Mucosa of rectum (tissue), 2 donors: ENCODE data around the gene FOXL3.

ENCODE experiments used
- H3K27ac ChIP-seq, 2 donors: one replicate each; pipeline ENCODE4 v1.7.0; 2013; ENCODE audit warnings: inconsistent platforms in 2 of 2, low read depth in 2 of 2, low read length in 2 of 2
- H3K27me3 ChIP-seq, 2 donors: one replicate each; pipeline ENCODE4 v1.7.0; 2013; ENCODE audit warnings: low read length in 2 of 2; ENCODE audit not compliant: control insufficient read depth in 2 of 2, insufficient read depth in 2 of 2
- H3K36me3 ChIP-seq, 2 donors: one replicate each; pipeline ENCODE4 v1.7.0; 2013; ENCODE audit warnings: low read length in 2 of 2; ENCODE audit not compliant: control insufficient read depth in 2 of 2, insufficient read depth in 2 of 2
- H3K4me1 ChIP-seq, 2 donors: one replicate each; pipeline ENCODE4 v1.7.0; 2013; ENCODE audit warnings: low read length in 2 of 2, mild to moderate bottlenecking in 1 of 2; ENCODE audit not compliant: control insufficient read depth in 2 of 2, insufficient read depth in 2 of 2
- H3K4me3 ChIP-seq, 2 donors: one replicate each; pipeline ENCODE4 v1.7.0; 2013; ENCODE audit warnings: low read length in 2 of 2
- H3K9ac ChIP-seq, 2 donors: one replicate each; pipeline ENCODE4 v1.7.0; 2013; ENCODE audit warnings: low read length in 2 of 2, low read depth in 1 of 2, mild to moderate bottlenecking in 1 of 2
- H3K9me3 ChIP-seq, 2 donors: one replicate each; pipeline ENCODE4 v1.7.0; 2013; ENCODE audit warnings: low read length in 2 of 2; ENCODE audit not compliant: control insufficient read depth in 2 of 2
- donor health status: healthy.
- donor health status: Normal muscosa, but diverticular disease.

The FOXL3 gene

GRCh38 chr7:248732-249435 is 41.1 kb upstream of the FOXL3 start:
- Histone ChIP-seq H3K9me3 (no peaks in the 10 kb centered on the region), H3K36me3 (peaks cover 0 to 12% of the 10 kb centered on the region in 2 donors), H3K27ac (no peak overlapping the region), H3K4me1 (no peaks in the 10 kb centered on the region), H3K27me3 (no peaks in the 10 kb centered on the region), H3K9ac (no peak overlapping the region), H3K4me3 (no peak overlapping the region)

GRCh38 chr7:249989-250388 is 40.0 kb upstream of the FOXL3 start:
- no peaks in the 10 kb centered on the region for H3K4me1 ChIP-seq
- peaks cover 0 to 12% of the 10 kb centered on the region in 2 donors for H3K36me3 ChIP-seq
- no peaks in the 10 kb centered on the region for H3K27me3 ChIP-seq
- H3K9ac ChIP-seq = no peak overlapping the region
- no peak overlapping the region for H3K4me3 ChIP-seq
- no peaks in the 10 kb centered on the region for H3K9me3 ChIP-seq
- H3K27ac ChIP-seq = no peak overlapping the region

GRCh38 chr7:250523-250922 is 39.4 kb upstream of the FOXL3 start:
- Histone ChIP-seq H3K36me3 (peaks cover 0 to 12% of the 10 kb centered on the region in 2 donors), H3K4me3 (no peak overlapping the region), H3K27me3 (no peaks in the 10 kb centered on the region), H3K9ac (no peak overlapping the region), H3K27ac (no peak overlapping the region), H3K4me1 (no peaks in the 10 kb centered on the region), H3K9me3 (no peaks in the 10 kb centered on the region)

GRCh38 chr7:251005-251404 is 39.0 kb upstream of the FOXL3 start:
- no peak overlapping the region for H3K27ac ChIP-seq
- no peaks in the 10 kb centered on the region for H3K9me3 ChIP-seq
- no peaks in the 10 kb centered on the region for H3K4me1 ChIP-seq
- H3K27me3 ChIP-seq = no peaks in the 10 kb centered on the region
- H3K36me3 ChIP-seq = peaks cover 0 to 12% of the 10 kb centered on the region in 2 donors
- no peak overlapping the region for H3K4me3 ChIP-seq
- no peak overlapping the region for H3K9ac ChIP-seq

- Histone ChIP-seq H3K36me3 (peaks cover 0 to 14% of the 10 kb centered on the region in 2 donors), H3K27me3 (no peaks in the 10 kb centered on the region)
Measured at GRCh38 chr7:251446-252175, 38.4 kb upstream of the FOXL3 start.

GRCh38 chr7:252216-252965 is 37.6 kb upstream of the FOXL3 start:
- H3K4me3 ChIP-seq = no peak overlapping the region
- H3K4me1 ChIP-seq = no peaks in the 10 kb centered on the region
- no peaks in the 10 kb centered on the region for H3K27me3 ChIP-seq
- no peaks in the 10 kb centered on the region for H3K9me3 ChIP-seq
- peaks cover 0 to 16% of the 10 kb centered on the region in 2 donors for H3K36me3 ChIP-seq
- H3K27ac ChIP-seq = no peak overlapping the region
- no peak overlapping the region for H3K9ac ChIP-seq

More at GRCh38 chr7:251446-252175, 38.4 kb upstream of the FOXL3 start:
- Histone ChIP-seq H3K9me3 (no peaks in the 10 kb centered on the region), H3K4me3 (no peak overlapping the region), H3K9ac (no peak overlapping the region), H3K27ac (no peak overlapping the region), H3K4me1 (no peaks in the 10 kb centered on the region)

GRCh38 chr7:252981-253380 is 37.0 kb upstream of the FOXL3 start:
- Histone ChIP-seq H3K36me3 (peaks cover 0 to 16% of the 10 kb centered on the region in 2 donors), H3K9ac (no peak overlapping the region), H3K4me3 (no peak overlapping the region)

GRCh38 chr7:253581-254336 is 36.2 kb upstream of the FOXL3 start:
- Histone ChIP-seq H3K27ac (no peak overlapping the region), H3K9me3 (no peaks in the 10 kb centered on the region), H3K36me3 (peaks cover 0 to 16% of the 10 kb centered on the region in 2 donors), H3K9ac (no peak overlapping the region), H3K4me1 (no peaks in the 10 kb centered on the region), H3K4me3 (no peak overlapping the region), H3K27me3 (no peaks in the 10 kb centered on the region)

More at GRCh38 chr7:252981-253380, 37.0 kb upstream of the FOXL3 start:
- no peaks in the 10 kb centered on the region for H3K4me1 ChIP-seq
- no peak overlapping the region for H3K27ac ChIP-seq
- no peaks in the 10 kb centered on the region for H3K27me3 ChIP-seq
- no peaks in the 10 kb centered on the region for H3K9me3 ChIP-seq

GRCh38 chr7:254337-255037 is 35.5 kb upstream of the FOXL3 start:
- Histone ChIP-seq H3K9me3 (no peaks in the 10 kb centered on the region), H3K4me3 (no peak overlapping the region), H3K27ac (no peak overlapping the region), H3K4me1 (no peaks in the 10 kb centered on the region), H3K36me3 (peaks cover 0 to 18% of the 10 kb centered on the region in 2 donors), H3K27me3 (no peaks in the 10 kb centered on the region), H3K9ac (no peak overlapping the region)
